Spleen (tissue), 7 donors: ENCODE data around the gene DNM3.

ENCODE experiments used
- CTCF ChIP-seq, 11 experiments: fragments of 200-600 bp in 7 of 11; fragments of 450-650 bp in 4 of 11; sonication (generic) in 4 of 11; IDR thresholded peaks in 8 of 11; conservative IDR thresholded peaks in 3 of 11; 1 replicate in 7 of 11; 2 replicates in 4 of 11; pipeline versions ENCODE4 v1.4.0 to v1.8.0; 2016 to 2021; ENCODE audit warnings: antibody characterized with exemption in 11 of 11, inconsistent platforms in 4 of 11, mild to moderate bottlenecking in 1 of 11
- POLR2A ChIP-seq, 3 donors: fragments of 450-650 bp; IDR thresholded peaks; one replicate each; pipeline ENCODE4 v1.5.1; 2017; ENCODE audit warnings: antibody characterized with exemption in 3 of 3, mild to moderate bottlenecking in 1 of 3
- POLR2AphosphoS5 ChIP-seq, 3 donors: sonication (generic); formaldehyde crosslinking; IDR thresholded peaks; one replicate each; pipeline ENCODE4 v1.5.1; 2017; ENCODE audit warnings: antibody characterized with exemption in 3 of 3
- donor health status: DM: no; HTN: no; CAD: no; lungs with moderate emphysema.
- donor health status: DM: no; HTN: no; CAD: no.
- donor health status: DM: no; HTN: no; CAD: no.

- TF ChIP-seq CTCF (IDR thresholded peaks at IDR 0.05 in 8 of 11, conservative IDR thresholded peaks at IDR 0.05 in 3 of 11) (no peak), POLR2AphosphoS5 (IDR thresholded peaks at IDR 0.05) (no peak), POLR2A (IDR thresholded peaks at IDR 0.05) (no peak)
These were observed 14.1 kb downstream of the DNM3 start for GRCh38 chr1:171855381-171855780.
